Esophagus muscularis mucosa (tissue), 4 donors: ENCODE results near the gene CCDC91. TPM values are rescaled to one million over a fixed set of nuclear protein-coding genes. Genes with fewer than 3 reads are reported as not detected.
"Not testable (repeated sequence)": the region's sequence is repeated elsewhere in the genome, so short reads cannot be mapped to it uniquely, and the experiment has no call there.

Source experiments
- DNase-seq: peaks from one replicate; pipeline ENCODE4 v3.0.0-alpha.2; 2017; ENCODE audit errors: extremely low spot score
- H3K27ac ChIP-seq, 4 donors: fragments of 200-600 bp; sonication (generic); replicated peaks in 1 of 4; 1 replicate in 3 of 4; 2 replicates in 1 of 4; pipeline ENCODE4 v1.5.1; 2016 to 2019; ENCODE audit warnings: mild to moderate bottlenecking in 1 of 4
- H3K27me3 ChIP-seq, 4 donors: fragments of 200-600 bp; sonication (generic); one replicate each; pipeline versions ENCODE4 v1.5.1 to v1.6.0; 2016 to 2019
- H3K36me3 ChIP-seq, 4 donors: fragments of 200-600 bp; sonication (generic); one replicate each; pipeline ENCODE4 v1.5.1; 2016 to 2019
- H3K4me1 ChIP-seq, 4 donors: fragments of 200-600 bp; sonication (generic); one replicate each; pipeline ENCODE4 v1.5.1; 2016 to 2019
- H3K4me3 ChIP-seq, 4 donors: fragments of 200-600 bp; sonication (generic); 1 replicate in 2 of 4; 2 replicates in 2 of 4; pipeline ENCODE4 v1.5.1; 2016 to 2019; ENCODE audit warnings: mild to moderate bottlenecking in 4 of 4, moderate library complexity in 1 of 4
- H3K9me3 ChIP-seq, 4 donors: fragments of 200-600 bp; sonication (generic); 1 replicate in 3 of 4; 2 replicates in 1 of 4; pipeline ENCODE4 v1.5.1; 2016 to 2019
- EP300 ChIP-seq: sonication (generic); formaldehyde crosslinking; IDR thresholded peaks from one replicate; pipeline ENCODE4 v1.6.1; 2017; ENCODE audit warnings: antibody characterized with exemption
- POLR2A ChIP-seq: fragments of 450-650 bp; IDR thresholded peaks from one replicate; pipeline ENCODE4 v1.6.1; 2017; ENCODE audit warnings: antibody characterized with exemption, moderate library complexity, mild to moderate bottlenecking, low read depth
- POLR2AphosphoS5 ChIP-seq, 2 donors: sonication (generic); formaldehyde crosslinking; IDR thresholded peaks; one replicate each; pipeline ENCODE4 v1.6.1; 2017; ENCODE audit warnings: antibody characterized with exemption in 2 of 2
- WGBS: methylation state at CpG from one replicate; pipeline ENCODE4 v1.1.5; 2018; 5-methylcytosine and 5-hydroxymethylcytosine counted together
- intact Hi-C: fragments of 100-400 bp; cut with DNase I; formaldehyde crosslinking; loops from one replicate; pipeline ENCODE4 v1.15.1; 2023
- total RNA-seq, 4 donors: library from RNA; depleted of rRNA; stranded (reverse); fragments of >200 nt; gene quantifications; one replicate each; pipeline versions ENCODE4 v1.1.0 to v1.2.1, GENCODE V29; 2016
- TF ChIP-seq, protein P1 (sequence below), 3 experiments: fragments of 200-600 bp in 2 of 3; fragments of 450-650 bp in 1 of 3; sonication (generic) in 2 of 3; IDR thresholded peaks; one replicate each; pipeline ENCODE4 v1.5.1; 2017 to 2019; ENCODE audit warnings: antibody characterized with exemption in 3 of 3, mild to moderate bottlenecking in 2 of 3, moderate library complexity in 1 of 3

The CCDC91 gene
- total RNA-seq, 4 donors from 2014 or later, result 51.1 to 76.4 (median 59.0) TPM

DNA sequence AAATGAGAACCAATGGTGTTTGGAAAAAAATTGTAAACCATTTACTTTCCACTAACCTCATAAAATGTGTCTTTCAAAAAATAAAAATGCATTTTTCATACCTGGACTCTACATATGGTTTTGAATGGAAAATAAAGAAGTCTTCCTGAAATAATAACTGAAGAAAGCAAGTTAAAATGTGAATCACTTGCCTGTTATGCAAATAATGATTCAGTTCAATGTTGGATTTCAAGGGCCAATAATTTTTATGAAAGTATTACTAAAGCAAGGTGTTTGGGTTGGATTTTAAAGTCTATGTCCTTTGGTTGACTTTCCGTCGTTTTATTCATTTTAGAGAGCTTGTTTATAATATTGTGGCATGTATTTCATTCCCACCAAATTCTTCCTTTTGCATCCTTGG, 138.7 kb downstream of the CCDC91 start:
- TF ChIP-seq POLR2A, result no peak
- no peak for TF ChIP-seq POLR2AphosphoS5 (IDR thresholded peaks at IDR 0.05)
- no peak for TF ChIP-seq EP300
- TF ChIP-seq, protein P1, sequence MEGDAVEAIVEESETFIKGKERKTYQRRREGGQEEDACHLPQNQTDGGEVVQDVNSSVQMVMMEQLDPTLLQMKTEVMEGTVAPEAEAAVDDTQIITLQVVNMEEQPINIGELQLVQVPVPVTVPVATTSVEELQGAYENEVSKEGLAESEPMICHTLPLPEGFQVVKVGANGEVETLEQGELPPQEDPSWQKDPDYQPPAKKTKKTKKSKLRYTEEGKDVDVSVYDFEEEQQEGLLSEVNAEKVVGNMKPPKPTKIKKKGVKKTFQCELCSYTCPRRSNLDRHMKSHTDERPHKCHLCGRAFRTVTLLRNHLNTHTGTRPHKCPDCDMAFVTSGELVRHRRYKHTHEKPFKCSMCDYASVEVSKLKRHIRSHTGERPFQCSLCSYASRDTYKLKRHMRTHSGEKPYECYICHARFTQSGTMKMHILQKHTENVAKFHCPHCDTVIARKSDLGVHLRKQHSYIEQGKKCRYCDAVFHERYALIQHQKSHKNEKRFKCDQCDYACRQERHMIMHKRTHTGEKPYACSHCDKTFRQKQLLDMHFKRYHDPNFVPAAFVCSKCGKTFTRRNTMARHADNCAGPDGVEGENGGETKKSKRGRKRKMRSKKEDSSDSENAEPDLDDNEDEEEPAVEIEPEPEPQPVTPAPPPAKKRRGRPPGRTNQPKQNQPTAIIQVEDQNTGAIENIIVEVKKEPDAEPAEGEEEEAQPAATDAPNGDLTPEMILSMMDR (IDR thresholded peaks at IDR 0.05), result no peak
- Histone ChIP-seq H3K4me3 (no peak overlapping the region), H3K27me3 (no peaks in the 10 kb centered on the region), H3K36me3 (no peaks in the 10 kb centered on the region), H3K9me3 (no peaks in the 10 kb centered on the region), H3K27ac (no peak overlapping the region), H3K4me1 (peaks cover 0 to 3% (median 0%) of the 10 kb centered on the region in 4 donors)
- intact Hi-C loops, result no loop called here
- WGBS, result 87% methylated on average over 2 of the region's 2 CpGs
- DNase-seq, result no peak

DNA sequence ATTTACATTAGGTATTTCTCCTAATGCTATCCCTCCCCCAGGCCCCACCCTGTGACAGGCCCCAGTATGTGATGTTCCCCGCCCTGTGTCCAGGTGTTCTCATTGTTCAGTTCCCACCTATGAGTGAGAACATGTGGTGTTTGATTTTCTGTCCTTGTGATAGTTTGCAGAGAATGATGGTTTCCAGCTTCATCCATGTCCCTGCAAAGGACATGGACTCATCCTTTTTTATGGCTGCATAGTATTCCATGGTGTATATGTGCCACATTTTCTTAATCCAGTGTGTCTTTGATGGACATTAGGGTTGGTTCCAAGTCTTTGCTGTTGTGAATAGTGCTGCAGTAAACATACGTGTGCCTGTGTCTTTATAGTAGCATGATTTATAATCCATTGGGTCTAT, 139.5 kb downstream of the CCDC91 start:
- H3K9me3 ChIP-seq, H3K36me3 ChIP-seq, H3K4me3 ChIP-seq, H3K4me1 ChIP-seq, H3K27ac ChIP-seq, H3K27me3 ChIP-seq, DNase-seq, intact Hi-C loops: not testable (repeated sequence)
- 98% methylated on average over 2 of the region's 2 CpGs for WGBS

GRCh38 chr12:28330232-28330631, 140.0 kb downstream of the CCDC91 start:
- H3K4me3 ChIP-seq, H3K36me3 ChIP-seq, H3K9me3 ChIP-seq, DNase-seq, H3K27ac ChIP-seq, H3K27me3 ChIP-seq, H3K4me1 ChIP-seq, intact Hi-C loops: not testable (repeated sequence)
- WGBS, result 99% methylated on average over 3 of the region's 3 CpGs

- TF ChIP-seq EP300, result no peak
- TF ChIP-seq POLR2A, result no peak
- TF ChIP-seq, protein P1 (IDR thresholded peaks at IDR 0.05), result no peak
- TF ChIP-seq POLR2AphosphoS5 (IDR thresholded peaks at IDR 0.05), result no peak
- Histone ChIP-seq H3K4me3 (no peak overlapping the region), H3K9me3 (no peaks in the 10 kb centered on the region), H3K4me1 (peaks cover 0 to 6% (median 2%) of the 10 kb centered on the region in 4 donors), H3K27me3 (no peaks in the 10 kb centered on the region), H3K36me3 (no peaks in the 10 kb centered on the region), H3K27ac (no peak overlapping the region)
- intact Hi-C loops, result no loop called here
- 58% methylated on average over 3 of the region's 3 CpGs for WGBS
- no peak for DNase-seq
Observed at GRCh38 chr12:28331130-28331529, 140.9 kb downstream of the CCDC91 start.

GRCh38 chr12:28340261-28341045, 150.2 kb downstream of the CCDC91 start:
- Histone ChIP-seq H3K36me3 (no peaks in the 10 kb centered on the region), H3K27me3 (no peaks in the 10 kb centered on the region), H3K4me3 (no peak overlapping the region), H3K27ac (no peak overlapping the region), H3K4me1 (peaks cover 0 to 10% (median 3%) of the 10 kb centered on the region in 4 donors), H3K9me3 (no peaks in the 10 kb centered on the region)
- TF ChIP-seq POLR2A, result no peak
- TF ChIP-seq EP300, result no peak
- no peak for TF ChIP-seq POLR2AphosphoS5 (IDR thresholded peaks at IDR 0.05)
- TF ChIP-seq, protein P1 (IDR thresholded peaks at IDR 0.05), result no peak
- DNase-seq, result no peak
- intact Hi-C loops, result no loop called here
- WGBS, result 64% methylated on average over 4 of the region's 4 CpGs

DNA sequence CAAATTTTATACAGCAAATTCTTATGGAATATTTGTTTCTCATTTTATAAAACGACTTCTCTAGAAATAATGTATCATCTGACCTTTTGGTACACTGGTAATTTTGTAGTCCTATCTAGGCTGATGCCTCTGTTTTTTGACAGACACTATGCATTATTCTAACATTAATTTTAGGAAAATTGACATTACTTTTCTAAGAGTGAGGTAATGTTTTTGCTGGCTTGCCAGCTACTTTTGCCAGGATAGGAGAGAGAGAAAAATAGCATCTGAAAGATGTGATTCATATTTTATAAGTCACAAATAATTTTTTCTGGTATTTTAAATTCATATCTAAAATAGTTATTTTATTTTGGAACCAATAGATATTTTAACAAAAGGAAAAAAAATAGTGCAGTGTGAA, 153.5 kb downstream of the CCDC91 start:
- Histone ChIP-seq H3K9me3 (no peaks in the 10 kb centered on the region), H3K36me3 (no peaks in the 10 kb centered on the region), H3K4me1 (peaks cover 0 to 6% (median 0%) of the 10 kb centered on the region in 4 donors), H3K27me3 (no peaks in the 10 kb centered on the region), H3K4me3 (no peak overlapping the region), H3K27ac (no peak overlapping the region)
- no peak for DNase-seq
- intact Hi-C loops, result no loop called here
- 58% methylated on average over 1 of the region's 1 CpG for WGBS
- TF ChIP-seq POLR2A, result no peak
- TF ChIP-seq, protein P1 (IDR thresholded peaks at IDR 0.05), result no peak
- TF ChIP-seq POLR2AphosphoS5 (IDR thresholded peaks at IDR 0.05), result no peak
- no peak for TF ChIP-seq EP300
